CD4-positive, alpha-beta T cell treated with Interleukin-15 for 4 hours (primary cell): Measurements from ENCODE around the gene PRRC2A.
A peak's percentile ranks its signal among the peaks of the same experiment; 100 is the strongest.

Experiments used
- DNase-seq: peaks from one replicate; pipeline ENCODE4 v3.0.0-alpha.2; 2020; ENCODE audit warnings: low spot score

Gene PRRC2A

GRCh38 chr6:31620586-31621319, at the start of gene PRRC2A:
Gene PRRC2A (plus strand): TSS chr6:31620715. CDS start chr6:31622790, 2,075 bp downstream.
- DNase-seq, result no peak

- peak; percentile 90 for DNase-seq
Observed at GRCh38 chr6:31572041-31572911, 48.2 kb upstream of the PRRC2A start, which contains the start of gene LTA. Gene LTA (plus strand): TSS chr6:31572289. CDS start chr6:31572743, 454 bp downstream.

GRCh38 chr6:31573239-31574105, 47.0 kb upstream of the PRRC2A start:
- DNase-seq, result no peak

- DNase-seq, result no peak
Observed at GRCh38 chr6:31574106-31575061, 46.1 kb upstream of the PRRC2A start.

- peak; percentile 91 for DNase-seq
Observed at GRCh38 chr6:31575335-31575901, 45.1 kb upstream of the PRRC2A start, which contains the start of gene TNF. Gene TNF (plus strand): TSS chr6:31575565. CDS start chr6:31575742, 177 bp downstream.

GRCh38 chr6:31575952-31576685, 44.4 kb upstream of the PRRC2A start:
- DNase-seq, result no peak

- DNase-seq, result peak; percentile 49
Observed at GRCh38 chr6:31576897-31577578, 43.5 kb upstream of the PRRC2A start.

- DNase-seq, result no peak
Observed at GRCh38 chr6:31577579-31577966, 42.9 kb upstream of the PRRC2A start.

- no peak for DNase-seq
Observed at GRCh38 chr6:31578184-31579118, 42.1 kb upstream of the PRRC2A start.

GRCh38 chr6:31579119-31579505, 41.4 kb upstream of the PRRC2A start:
- no peak for DNase-seq

GRCh38 chr6:31579546-31580437, 40.7 kb upstream of the PRRC2A start:
- DNase-seq, result no peak

- DNase-seq, result no peak
Observed at GRCh38 chr6:31580438-31580740, 40.1 kb upstream of the PRRC2A start.

- peak; percentile 91 for DNase-seq
Observed at GRCh38 chr6:31580807-31581433, 39.6 kb upstream of the PRRC2A start.

- DNase-seq, result no peak
Observed at GRCh38 chr6:31581434-31582229, 38.9 kb upstream of the PRRC2A start.

GRCh38 chr6:31582230-31582643, 38.3 kb upstream of the PRRC2A start, which contains the start of gene LTB:
Gene LTB (minus strand): TSS chr6:31582424. CDS start chr6:31582417, 7 bp downstream.
- DNase-seq, result peak; percentile 90

- DNase-seq, result peak; percentile 69
Observed at GRCh38 chr6:31585491-31585890, 35.0 kb upstream of the PRRC2A start.
